ENCODE results near the gene RNF213.
"Not testable (repeated sequence)": the region's sequence is repeated elsewhere in the genome, so short reads cannot be mapped to it uniquely, and the experiment has no call there.

RNF213 gene

DNA sequence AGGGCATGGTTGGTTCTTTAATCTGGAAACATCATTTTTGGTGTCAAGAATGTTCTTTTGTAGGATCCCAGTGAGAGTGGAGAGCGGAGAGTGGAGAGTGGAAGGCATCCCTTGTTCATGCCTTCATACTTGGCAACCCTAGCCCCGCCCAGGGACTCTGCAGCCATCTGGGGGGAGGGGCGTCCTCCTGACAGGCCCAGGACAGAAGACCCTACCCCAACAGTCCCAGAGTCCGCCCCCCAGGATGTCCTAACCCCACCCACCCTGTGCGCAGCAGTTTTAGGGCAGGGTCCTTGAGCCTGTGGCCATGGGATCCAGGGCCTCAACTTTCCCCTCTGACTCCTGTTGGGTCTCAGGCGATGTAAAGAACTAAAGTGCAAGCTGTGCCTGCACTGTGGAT is 36.0 kb upstream of the RNF213 start:
- no peak for DNase-seq (ENCODE audit: low spot score)

DNA sequence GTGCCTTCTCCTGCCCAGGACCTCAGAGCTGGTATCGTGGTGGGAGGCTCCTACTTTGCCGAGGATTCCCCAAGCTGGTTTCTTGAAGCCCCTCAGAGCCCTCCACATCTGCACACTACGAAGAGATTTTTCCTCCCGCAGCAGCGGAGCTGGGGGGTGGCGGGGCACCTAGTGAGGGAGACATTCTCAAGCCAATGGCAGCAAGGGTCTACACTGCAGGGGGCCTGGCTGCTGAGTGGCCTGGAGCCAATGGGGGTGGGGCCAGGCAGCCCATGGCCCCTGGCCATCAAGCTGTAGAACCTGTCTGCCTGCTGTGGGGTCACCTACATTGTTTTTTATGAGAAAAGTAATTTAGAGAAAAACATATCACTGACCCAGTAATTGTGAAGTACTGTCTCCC is 35.4 kb upstream of the RNF213 start:
- no peak for DNase-seq (ENCODE audit: low spot score)

DNA sequence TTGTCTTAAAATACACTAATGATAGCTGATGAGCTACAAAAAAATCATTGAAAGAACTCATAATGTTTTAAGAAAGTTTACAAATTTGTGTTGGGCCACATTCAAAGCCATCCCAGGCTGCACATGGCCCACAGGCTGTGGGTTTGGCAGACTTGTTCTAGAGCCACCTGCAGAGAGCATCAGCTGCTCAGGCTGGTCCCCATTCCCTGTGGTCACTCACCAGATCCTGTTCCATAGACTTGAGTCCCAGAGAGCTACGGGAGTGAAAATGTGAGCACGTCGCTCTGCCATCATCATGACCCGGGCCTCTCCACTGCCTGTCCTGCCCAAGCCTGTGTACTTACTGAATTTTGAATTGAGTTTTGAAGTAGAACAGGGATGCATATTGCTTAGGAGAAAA is 33.5 kb upstream of the RNF213 start:
- no peak for DNase-seq (ENCODE audit: low spot score)

DNA sequence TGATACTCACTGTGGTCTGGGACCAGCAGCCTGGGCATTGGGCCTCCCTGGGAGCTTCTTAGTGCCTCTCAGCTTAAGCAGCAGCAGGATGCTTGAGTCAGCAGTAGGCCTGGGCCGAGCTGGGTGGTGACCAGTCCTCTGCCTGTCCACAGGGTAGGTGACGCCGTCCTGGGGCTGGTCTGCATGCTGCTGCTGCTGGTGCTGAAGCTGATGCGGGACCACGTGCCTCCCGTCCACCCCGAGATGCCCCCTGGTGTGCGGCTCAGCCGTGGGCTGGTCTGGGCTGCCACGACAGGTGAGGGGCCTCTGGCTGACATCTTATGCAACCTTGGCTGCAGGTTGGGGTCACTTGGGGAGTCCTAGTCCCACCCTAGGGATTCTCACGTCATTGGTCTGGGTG is 33.0 kb upstream of the RNF213 start:
- DNase-seq (ENCODE audit: low spot score), result no peak

DNA sequence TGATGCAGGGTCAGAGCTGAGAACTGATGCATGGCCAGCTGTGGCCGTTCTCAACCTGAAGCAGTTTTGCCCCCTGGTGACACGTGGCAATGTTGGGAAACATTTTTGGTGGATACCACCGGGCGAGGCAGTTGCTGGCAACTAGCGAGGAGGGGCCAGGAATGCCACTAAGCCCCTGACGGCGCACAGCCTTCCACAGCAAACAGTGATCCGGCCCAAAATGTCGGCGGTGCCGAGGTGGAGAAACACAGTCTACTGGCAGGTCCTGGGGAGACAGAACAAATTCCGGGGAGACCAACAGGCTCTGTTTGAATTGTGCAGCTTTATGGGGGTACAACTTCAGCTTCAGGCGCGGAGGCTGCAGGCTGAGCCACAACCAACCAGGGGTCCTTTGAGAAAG is 32.2 kb upstream of the RNF213 start:
- DNase-seq (ENCODE audit: low spot score), result no peak

DNA sequence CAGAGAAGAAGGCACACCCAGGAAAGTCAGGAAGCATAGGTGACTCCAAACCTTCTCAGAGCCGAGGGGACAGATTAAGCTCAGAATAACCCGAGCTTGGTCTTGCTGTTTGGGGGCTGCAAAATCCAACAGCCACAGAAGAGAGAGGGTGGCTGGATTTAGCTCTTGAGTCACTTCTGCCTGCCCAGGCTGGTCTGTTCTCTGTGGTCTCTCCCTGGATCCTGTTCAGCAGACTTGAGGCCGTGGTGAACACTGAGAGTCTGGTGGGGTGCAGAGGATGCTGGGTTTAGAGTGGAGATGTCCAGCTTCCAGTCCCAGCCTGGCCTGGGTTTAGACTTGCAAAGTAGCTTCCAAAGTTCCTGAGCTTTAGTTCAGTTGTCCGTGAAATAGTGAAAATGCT is 31.6 kb upstream of the RNF213 start:
- no peak for DNase-seq (ENCODE audit: low spot score)

DNA sequence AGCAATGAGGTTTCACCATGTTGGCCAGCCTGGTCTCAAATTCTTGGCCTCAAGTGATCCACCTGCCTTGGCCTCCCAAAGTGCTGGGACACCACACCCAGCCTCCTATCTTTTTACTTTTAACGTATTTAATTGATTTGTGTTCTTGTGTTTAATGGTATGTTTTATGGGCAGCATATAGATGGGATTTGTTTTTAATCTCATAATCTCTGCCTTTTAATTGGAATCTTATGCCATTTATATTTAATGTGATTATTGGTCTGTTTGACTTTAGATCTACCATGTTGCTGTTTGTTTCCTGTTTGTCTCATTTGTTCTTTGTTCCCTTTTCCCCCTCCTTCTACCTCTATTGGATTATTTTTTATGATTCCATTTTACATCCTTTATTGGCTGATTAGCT is 28.2 kb upstream of the RNF213 start:
- DNase-seq (ENCODE audit: low spot score), result no peak

DNA sequence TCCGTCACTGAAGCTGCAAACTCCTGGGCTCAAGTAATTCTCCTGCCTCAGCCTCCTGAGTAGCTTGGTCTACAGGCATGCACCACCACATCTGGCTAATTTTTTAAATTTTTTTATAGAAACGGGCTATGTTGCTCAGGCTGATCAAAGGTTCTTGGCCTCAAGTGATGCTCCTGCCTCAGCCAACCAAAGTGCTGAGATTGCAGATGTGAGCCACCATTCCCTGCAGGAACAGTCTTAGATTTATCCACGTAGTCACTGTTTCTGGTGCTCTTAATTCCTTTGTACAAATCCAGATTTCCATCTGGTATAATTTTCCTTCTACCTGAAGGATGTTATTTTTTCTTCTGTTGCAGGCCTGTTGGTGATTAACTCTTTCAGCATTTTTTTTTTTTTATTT is 27.4 kb upstream of the RNF213 start:
- no peak for DNase-seq (ENCODE audit: low spot score)

DNA sequence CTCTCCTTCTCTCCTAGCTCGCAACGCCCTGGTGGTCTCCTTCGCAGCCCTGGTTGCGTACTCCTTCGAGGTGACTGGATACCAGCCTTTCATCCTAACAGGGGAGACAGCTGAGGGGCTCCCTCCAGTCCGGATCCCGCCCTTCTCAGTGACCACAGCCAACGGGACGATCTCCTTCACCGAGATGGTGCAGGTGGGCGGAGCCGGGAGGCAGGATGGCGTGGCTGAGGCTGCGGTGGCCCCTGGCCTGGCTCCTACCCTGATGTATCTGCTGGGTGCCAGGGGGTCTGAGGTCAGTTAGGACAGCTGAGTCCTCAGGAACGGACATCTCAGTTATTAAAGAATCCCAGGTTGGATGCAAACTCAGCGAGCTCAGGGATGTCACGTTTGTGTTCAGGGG is 23.7 kb upstream of the RNF213 start:
- DNase-seq (ENCODE audit: low spot score), result no peak

DNA sequence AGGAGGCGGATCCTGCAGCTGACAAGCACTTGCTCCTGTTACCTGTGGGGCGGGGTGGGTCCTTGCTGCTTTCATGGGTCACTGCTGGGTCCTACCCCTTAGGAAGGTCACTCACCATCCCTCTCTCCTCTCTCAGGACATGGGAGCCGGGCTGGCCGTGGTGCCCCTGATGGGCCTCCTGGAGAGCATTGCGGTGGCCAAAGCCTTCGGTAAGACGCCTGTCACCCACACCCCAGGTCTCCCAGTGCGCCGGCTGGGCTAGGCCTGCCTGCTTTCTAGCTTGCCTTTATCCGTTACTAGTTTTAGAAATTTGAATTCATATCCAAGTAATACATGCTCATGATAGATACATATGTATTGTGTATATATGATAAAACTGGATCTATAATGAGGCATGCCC is 23.3 kb upstream of the RNF213 start:
- no peak for DNase-seq (ENCODE audit: low spot score)

DNA sequence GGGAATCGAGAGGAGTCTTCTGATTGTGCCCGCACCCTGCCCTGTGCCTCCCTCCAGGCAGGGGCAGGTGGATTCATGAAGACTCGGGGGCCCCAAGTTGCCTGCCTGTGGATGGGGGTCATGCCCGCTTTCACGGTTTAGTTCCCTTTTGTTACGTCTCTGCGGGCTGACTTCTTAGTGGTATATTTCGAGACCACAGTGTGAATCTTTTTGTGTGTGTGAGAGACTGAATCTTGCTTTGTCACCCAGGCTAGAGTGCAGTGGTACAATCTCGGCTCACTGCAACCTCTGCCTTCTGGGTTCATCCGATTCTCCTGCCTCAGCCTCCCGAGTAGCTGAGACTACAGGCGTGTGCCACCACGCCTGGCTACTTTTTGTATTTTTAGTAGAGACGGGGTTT is 18.1 kb upstream of the RNF213 start:
- DNase-seq (ENCODE audit: low spot score), result no peak

DNA sequence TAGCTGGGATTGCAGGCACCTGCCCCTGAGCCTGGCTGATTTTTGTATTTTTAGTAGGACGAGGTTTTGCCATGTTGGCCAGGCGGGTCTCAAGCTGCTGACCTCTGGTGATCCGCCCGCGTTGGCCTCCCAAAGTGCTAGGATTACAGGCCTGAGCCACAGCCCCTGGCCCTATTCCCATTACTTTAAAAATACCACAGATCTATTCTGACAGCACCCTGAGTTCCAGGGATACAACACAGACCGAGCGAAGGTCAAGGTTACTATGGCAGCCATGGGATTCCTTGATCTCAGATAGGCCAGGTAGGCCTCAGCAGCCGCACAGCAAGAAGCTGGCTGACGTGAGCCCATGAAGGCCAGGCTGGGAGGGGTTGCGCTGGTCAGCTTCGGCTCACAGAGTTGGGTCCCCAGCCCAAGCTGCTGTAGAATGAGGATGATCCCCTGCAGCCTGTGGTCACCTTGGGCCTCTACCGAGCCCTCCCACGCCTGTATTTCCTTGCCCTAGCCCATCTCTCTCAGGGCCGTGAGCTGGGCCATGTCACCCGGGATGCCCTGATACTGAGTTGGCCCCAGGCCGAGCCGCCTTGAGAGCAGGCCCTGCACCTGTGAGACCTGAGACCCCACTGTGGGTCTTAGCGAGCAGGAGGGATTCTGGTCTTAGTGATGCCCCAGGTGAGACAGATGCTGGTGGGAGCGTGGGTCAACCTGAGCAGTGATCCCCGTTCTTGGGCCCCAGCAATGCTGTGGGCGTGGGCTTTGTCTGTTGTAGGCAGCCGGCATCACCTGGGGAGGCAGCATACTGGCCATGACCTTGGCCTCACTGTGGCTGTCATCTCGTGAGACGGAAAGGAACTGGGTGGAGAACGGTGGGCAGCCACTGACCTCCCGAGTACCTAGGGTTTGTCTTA is 16.9 kb upstream of the RNF213 start:
- no peak for DNase-seq (ENCODE audit: low spot score)

DNA sequence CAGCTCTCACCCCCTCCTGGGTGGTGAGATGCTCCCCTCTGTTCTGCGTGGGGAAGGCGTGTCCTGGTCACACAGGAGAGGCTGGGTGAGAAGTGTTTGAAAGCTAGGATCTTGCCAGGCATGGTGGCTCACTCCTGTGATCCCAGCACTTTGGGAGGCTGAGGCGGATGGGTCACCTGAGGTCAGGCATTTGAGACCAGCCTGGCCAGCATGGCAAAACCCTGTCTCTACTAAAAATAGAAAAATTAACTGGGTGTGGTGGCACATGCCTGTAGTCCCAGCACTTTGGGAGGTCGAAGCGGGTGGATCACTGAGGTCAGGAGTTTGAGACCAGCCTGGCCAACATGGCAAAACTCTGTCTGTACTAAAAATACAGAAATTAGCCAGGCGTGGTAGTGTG is 16.2 kb upstream of the RNF213 start:
- not testable (repeated sequence) for DNase-seq (ENCODE audit: low spot score)

DNA sequence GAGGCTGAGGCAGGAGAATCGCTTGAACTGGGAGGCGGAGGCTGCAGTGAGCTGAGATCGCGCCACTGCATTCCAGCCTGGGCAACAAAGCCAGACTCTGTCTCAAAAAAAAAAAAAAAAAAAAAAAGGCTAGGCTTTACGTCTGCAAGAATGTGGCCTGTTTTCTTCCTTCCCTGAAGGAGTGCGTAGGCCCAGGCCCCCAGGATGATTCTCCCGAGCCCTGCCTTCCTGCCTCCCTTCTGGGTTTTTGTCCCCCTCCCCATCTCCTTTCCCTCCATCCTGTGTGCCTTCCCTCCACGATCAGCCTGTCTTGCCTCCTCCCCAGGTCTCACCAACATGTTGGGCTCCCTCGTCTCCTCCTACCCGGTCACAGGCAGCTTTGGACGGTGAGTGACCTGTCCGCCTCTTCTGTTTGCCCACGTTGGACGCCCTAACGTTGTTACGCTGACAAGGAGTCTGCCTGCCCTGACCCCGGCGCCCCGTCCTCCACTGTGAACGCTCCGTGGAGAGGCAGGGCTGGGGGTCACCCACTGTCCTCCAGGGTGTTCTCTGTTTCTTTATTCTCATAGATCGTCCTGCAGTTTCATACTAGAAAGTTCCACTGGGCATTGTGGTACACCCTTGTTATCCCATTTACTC is 15.7 kb upstream of the RNF213 start:
- no peak for DNase-seq (ENCODE audit: low spot score)

DNA sequence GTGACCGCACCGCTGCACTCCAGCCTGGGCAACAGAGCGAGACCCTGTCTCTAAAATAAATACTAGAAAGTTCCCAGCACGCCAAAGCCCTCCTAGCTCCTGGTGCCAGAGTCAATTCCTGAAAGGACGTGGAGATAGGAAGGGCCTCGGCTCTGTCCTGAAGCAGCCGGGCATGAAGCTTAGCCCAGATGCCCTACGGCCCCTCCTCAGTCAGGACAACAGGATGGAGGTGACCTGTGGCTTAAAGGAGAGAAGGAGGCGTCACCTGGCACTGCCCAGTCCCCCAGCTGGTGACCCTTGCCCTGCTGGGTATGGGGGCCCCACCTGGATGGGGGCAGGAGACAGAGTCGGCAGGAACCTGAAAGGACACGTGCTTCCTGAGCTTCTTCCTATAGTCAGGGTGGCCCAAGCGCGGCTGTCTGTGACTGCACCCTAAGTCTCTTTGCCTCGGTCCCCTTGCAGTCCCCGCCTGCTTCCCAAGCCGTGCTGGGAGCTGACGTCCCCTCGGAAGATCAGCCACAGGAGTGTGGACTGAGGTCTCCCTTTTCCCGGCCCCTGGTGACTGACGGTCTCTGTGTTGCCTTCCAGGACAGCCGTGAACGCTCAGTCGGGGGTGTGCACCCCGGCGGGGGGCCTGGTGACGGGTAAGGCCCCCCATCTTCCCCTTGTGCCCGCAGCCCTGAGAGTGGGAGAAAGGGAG is 14.9 kb upstream of the RNF213 start:
- DNase-seq (ENCODE audit: low spot score), result no peak

DNA sequence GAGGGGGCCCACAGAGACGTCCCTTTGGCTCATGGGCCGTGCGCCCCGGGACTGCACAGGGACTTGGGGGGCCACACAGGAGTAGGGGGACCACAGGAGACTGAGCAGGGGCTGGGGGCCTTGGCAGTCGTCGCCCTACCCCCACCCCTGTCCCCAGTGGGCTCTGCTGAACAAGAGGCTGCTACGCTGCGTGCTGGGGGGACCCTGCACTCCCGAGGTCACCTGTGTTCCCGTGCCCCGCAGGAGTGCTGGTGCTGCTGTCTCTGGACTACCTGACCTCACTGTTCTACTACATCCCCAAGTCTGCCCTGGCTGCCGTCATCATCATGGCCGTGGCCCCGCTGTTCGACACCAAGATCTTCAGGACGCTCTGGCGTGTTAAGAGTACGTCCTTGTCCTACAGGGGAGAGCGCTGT is 14.4 kb upstream of the RNF213 start:
- no peak for DNase-seq (ENCODE audit: low spot score)

DNA sequence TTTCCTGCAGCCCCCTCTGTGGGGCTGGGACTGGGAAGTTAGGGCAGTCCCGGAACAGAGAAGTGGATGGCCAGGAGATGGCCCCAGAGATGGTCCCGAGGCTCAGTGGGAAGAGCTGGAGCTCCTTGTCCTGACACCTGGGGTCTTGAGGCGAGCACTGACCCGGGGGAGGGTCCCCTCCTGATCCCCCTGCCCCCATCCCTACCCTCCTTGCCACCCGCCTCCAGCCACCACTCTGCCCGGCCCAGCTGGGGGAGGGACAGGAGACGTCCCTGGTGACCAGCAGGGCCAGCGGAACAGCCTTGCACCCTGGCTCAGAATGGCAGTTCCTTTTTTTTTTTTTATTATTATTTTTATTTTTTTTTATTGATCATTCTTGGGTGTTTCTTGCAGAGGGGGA is 13.9 kb upstream of the RNF213 start:
- no peak for DNase-seq (ENCODE audit: low spot score)

DNA sequence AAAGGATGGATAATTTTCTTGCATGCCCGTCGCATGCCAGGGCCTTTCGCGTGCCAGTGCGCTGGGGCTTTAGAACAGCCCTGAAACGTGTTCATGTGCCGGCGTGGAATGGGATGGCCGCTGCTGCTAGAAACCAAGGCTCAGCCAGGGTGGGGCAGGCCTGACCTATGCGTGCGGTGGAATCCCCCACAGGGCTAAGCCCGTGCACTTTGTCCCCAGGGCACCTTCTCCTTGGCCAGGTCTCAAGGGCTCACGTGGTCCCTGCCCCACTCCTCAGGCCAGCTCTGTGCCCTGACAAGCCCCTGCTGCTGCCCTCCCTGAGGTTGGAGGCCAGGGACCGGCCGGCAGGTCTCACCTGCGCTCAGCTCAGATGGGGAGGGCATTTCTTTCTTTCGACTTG is 13.1 kb upstream of the RNF213 start:
- no peak for DNase-seq (ENCODE audit: low spot score)

DNA sequence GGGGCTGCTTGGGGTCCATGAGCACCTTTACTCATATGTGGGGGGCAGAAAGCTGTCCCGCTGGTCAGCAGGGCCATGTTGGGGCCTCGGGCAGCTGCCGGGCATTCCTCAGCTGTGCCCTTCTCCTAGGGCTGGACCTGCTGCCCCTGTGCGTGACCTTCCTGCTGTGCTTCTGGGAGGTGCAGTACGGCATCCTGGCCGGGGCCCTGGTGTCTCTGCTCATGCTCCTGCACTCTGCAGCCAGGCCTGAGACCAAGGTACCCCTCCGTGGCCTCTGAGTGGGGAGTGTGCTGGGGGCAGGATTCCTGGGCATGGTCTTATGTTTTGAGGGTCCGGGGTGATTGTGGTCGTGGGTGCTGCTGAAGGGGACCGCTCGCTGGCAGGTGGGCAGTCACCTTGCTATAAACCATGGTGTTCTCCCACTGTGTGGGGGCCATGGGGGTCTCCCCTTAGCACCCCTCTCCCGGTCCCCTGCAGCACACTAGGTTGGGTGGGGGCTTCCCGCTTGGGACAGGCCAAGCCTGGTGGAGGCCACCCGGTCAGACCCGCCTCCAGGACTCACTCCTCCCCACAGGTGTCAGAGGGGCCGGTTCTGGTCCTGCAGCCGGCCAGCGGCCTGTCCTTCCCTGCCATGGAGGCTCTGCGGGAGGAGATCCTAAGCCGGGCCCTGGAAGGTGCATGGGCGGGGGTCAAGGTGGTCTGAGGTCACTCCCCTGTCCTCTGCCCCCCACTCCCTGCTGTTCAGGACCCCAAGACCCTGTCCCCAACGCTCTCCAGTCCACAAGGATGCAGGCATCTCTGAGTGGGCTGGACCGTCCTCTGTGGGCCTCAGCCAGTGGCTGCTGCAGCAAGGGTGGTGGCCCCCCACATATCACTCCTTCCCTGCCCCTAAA is 12.4 kb upstream of the RNF213 start:
- DNase-seq (ENCODE audit: low spot score), result no peak

DNA sequence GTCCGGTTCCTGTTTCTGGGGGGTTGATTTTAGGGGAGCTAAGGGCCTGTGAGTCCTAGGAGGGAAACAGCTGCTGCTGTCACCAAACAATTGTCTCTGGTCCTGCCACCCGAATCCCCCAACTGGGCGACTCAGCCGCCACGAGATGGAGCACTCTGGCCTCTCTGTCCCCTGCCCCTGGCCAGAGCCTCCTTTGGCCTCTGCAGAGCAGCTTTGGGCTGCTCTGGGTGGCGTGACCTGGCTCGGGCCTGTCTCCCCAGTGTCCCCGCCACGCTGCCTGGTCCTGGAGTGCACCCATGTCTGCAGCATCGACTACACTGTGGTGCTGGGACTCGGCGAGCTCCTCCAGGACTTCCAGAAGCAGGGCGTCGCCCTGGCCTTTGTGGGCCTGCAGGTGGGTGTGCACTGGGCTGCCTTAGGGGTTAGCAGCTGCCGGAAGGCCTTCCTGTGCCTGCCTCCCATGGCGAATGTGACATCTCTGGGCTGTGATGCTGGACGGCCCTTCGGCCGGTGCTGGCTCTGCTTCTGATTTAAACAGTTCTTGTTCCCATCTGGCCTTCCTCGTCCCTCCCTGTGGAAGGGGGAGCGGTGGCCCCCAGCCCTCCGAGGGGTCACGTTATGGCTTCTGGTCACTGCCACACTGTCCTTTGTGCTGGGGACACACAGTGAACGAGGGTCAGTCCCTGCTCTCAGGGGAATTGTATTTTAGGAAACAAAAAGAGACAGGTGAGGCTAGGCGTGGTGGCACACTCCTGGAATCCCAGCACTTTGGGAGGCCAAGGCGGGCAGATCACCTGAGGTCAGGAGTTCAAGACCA is 11.6 kb upstream of the RNF213 start:
- DNase-seq (ENCODE audit: low spot score), result no peak

DNA sequence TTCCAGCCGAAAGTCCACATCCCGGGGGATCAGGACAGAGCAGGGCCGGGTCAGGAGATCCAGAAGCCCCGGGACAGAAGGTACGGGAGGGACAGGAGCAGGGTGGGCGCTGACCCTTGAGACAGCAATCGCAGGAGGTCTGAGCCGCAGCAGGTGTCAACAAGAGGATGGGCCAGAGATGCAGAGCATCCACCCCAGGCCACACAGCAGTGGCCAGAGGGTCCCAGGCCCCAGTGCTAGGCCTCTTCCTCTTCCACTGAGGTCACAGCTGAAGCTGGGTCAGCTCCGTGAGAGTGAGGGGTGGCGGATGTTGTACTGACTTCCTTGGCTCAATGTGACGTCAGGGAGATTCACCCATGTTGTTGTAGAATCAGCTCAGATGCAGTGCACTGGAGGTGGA is 8.7 kb upstream of the RNF213 start:
- no peak for DNase-seq (ENCODE audit: low spot score)
